A673 (cell line): ENCODE data around the gene FAM234B. TPM values are rescaled to one million over a fixed set of nuclear protein-coding genes. Genes with fewer than 3 reads are reported as not detected.

ENCODE experiments used
- BruUV-seq: library from RNA; stranded (reverse); fragments of 400-500 nt; replicated peaks from 2 replicates; lab custom pipeline; 2021; lab: Mats Ljungman, UMichigan
- CTCF ChIA-PET: fragments of 300-600 bp; sonication (Branson Sonifier 250); formaldehyde crosslinking; loops from one replicate; lab custom pipeline; 2022; ENCODE audit warnings: antibody characterized with exemption; lab: Charles Lee
- POLR2A ChIA-PET: fragments of 300-600 bp; sonication (Branson Sonifier 250); formaldehyde crosslinking; loops from one replicate; lab custom pipeline; 2022; ENCODE audit warnings: antibody characterized with exemption; ENCODE audit not compliant: low non-redundant PET; lab: Charles Lee
- DNase-seq: peaks from one replicate; pipeline ENCODE4 v3.0.0-alpha.2; 2015; ENCODE audit warnings: low spot score
- H3K27ac ChIP-seq: fragments of 200-600 bp; sonication (generic); 2 replicates; pipeline ENCODE4 v1.5.1; 2016; ENCODE audit warnings: mixed run types, low read depth, mild to moderate bottlenecking, mixed read lengths, antibody characterized with exemption, low read length; ENCODE audit not compliant: poor library complexity, severe bottlenecking
- H3K27me3 ChIP-seq: fragments of 200-600 bp; sonication (generic); replicated peaks from 2 replicates; pipeline ENCODE4 v1.6.1; 2017; ENCODE audit warnings: mixed run types, low read depth, mild to moderate bottlenecking, mixed read lengths, antibody characterized with exemption, low read length; ENCODE audit not compliant: insufficient read depth, poor library complexity
- H3K36me3 ChIP-seq: fragments of 200-600 bp; sonication (generic); 2 replicates; pipeline ENCODE4 v1.6.1; 2016; ENCODE audit warnings: mixed run types, mild to moderate bottlenecking, mixed read lengths, antibody characterized with exemption, low read length; ENCODE audit not compliant: insufficient read depth, poor library complexity, severe bottlenecking
- H3K4me1 ChIP-seq: fragments of 200-600 bp; sonication (generic); 2 replicates; pipeline ENCODE4 v1.6.1; 2017; ENCODE audit warnings: mixed run types, mild to moderate bottlenecking, mixed read lengths, antibody characterized with exemption, low read length; ENCODE audit not compliant: insufficient read depth, poor library complexity, severe bottlenecking
- H3K4me3 ChIP-seq: fragments of 200-600 bp; sonication (generic); 2 replicates; pipeline ENCODE4 v1.5.1; 2016; ENCODE audit warnings: low read depth, mixed run types, mild to moderate bottlenecking, mixed read lengths, low read length; ENCODE audit not compliant: poor library complexity, severe bottlenecking
- H3K9me3 ChIP-seq: fragments of 200-600 bp; sonication (generic); 2 replicates; pipeline ENCODE4 v1.6.1; 2016; ENCODE audit warnings: mixed run types, low read depth, mild to moderate bottlenecking, mixed read lengths, antibody characterized with exemption, low read length; ENCODE audit not compliant: poor library complexity, severe bottlenecking
- CTCF ChIP-seq: fragments of 300-800, 200-600 bp; sonication (generic); conservative IDR thresholded peaks from 2 replicates; pipeline ENCODE4 v1.5.1; 2017; ENCODE audit warnings: low read depth, mild to moderate bottlenecking, antibody characterized with exemption, low read length, moderate library complexity, mixed read lengths
- EZH2 ChIP-seq: fragments of 200-600 bp; sonication (generic); IDR thresholded peaks from 2 replicates; pipeline ENCODE4 v1.6.1; 2017; ENCODE audit warnings: borderline replicate concordance, low read depth, mild to moderate bottlenecking, mixed read lengths, antibody characterized with exemption, low read length; ENCODE audit not compliant: poor library complexity, severe bottlenecking
- intact Hi-C: fragments of 100-400 bp; cut with micrococcal nuclease; formaldehyde crosslinking; loops from one replicate; pipeline ENCODE4 v1.10.0; 2022; ENCODE audit not compliant: unreplicated experiment
- total RNA-seq: library from RNA; stranded (reverse); gene quantifications from 2 replicates; pipeline ENCODE4 v1.2.3, GENCODE V29; 2021

FAM234B gene
- total RNA-seq, 1 experiment from 2014 or later: 11.8 TPM

- ChIA-PET POLR2A (no interaction called here), CTCF (no interaction called here)
- TF ChIP-seq CTCF (no peak), EZH2 (no peak)
- no peaks in the 10 kb centered on the region for H3K36me3 ChIP-seq
- no peak for DNase-seq
- peaks cover 8% of the 10 kb centered on the region for H3K9me3 ChIP-seq
- no TSS peak for BruUV-seq
- intact Hi-C loops: no loop called here
- H3K27me3 ChIP-seq: no peaks in the 10 kb centered on the region
- H3K4me1 ChIP-seq: peaks cover 22% of the 10 kb centered on the region
- no peak overlapping the region for H3K27ac ChIP-seq
- H3K4me3 ChIP-seq: no peak overlapping the region
Observed at GRCh38 chr12:13104409-13104808, 60.2 kb downstream of the FAM234B start.

- no peak for DNase-seq
- POLR2A ChIA-PET: no interaction called here
- BruUV-seq: no TSS peak
- Histone ChIP-seq H3K4me3 (no peak overlapping the region), H3K27me3 (no peaks in the 10 kb centered on the region), H3K36me3 (no peaks in the 10 kb centered on the region), H3K9me3 (peaks cover 8% of the 10 kb centered on the region), H3K27ac (no peak overlapping the region), H3K4me1 (peaks cover 9% of the 10 kb centered on the region)
- CTCF ChIA-PET: no interaction called here
- TF ChIP-seq EZH2 (no peak), CTCF (no peak)
- intact Hi-C loops: no loop called here
Observed at GRCh38 chr12:13105781-13106180, 61.6 kb downstream of the FAM234B start.

- Histone ChIP-seq H3K27ac (no peak overlapping the region), H3K36me3 (no peaks in the 10 kb centered on the region), H3K4me3 (no peak overlapping the region), H3K4me1 (peaks cover 7% of the 10 kb centered on the region), H3K27me3 (no peaks in the 10 kb centered on the region), H3K9me3 (peaks cover 8% of the 10 kb centered on the region)
- POLR2A ChIA-PET: no interaction called here
- TF ChIP-seq EZH2: no peak
- TF ChIP-seq CTCF: no peak
- intact Hi-C loops: no loop called here
- CTCF ChIA-PET: no interaction called here
- no peak for DNase-seq
- BruUV-seq: no TSS peak
Observed at GRCh38 chr12:13106666-13107065, 62.5 kb downstream of the FAM234B start.
